Measurements from ENCODE around the gene P3H3.

P3H3 gene

GRCh38 chr12:6840330-6840729, 12.1 kb downstream of the P3H3 start:
- Histone ChIP-seq H3K27ac (ENCODE audit: low read length) (no peak overlapping the region), H3K4me1 (ENCODE audit: control insufficient read depth, low read depth, low read length) (no peaks in the 10 kb centered on the region), H3K27me3 (ENCODE audit: control insufficient read depth, insufficient read depth, low read length) (no peaks in the 10 kb centered on the region), H3K9ac (ENCODE audit: low read length) (no peak overlapping the region), H3K4me3 (ENCODE audit: low read length) (no peak overlapping the region), H3K36me3 (ENCODE audit: control insufficient read depth, low read depth, low read length) (peaks cover 55% of the 10 kb centered on the region), H3K9me3 (ENCODE audit: control insufficient read depth, low read depth, low read length) (no peaks in the 10 kb centered on the region)

- H3K36me3 ChIP-seq (ENCODE audit: control insufficient read depth, low read depth, low read length), result peaks cover 61% of the 10 kb centered on the region
- H3K9me3 ChIP-seq (ENCODE audit: control insufficient read depth, low read depth, low read length), result no peaks in the 10 kb centered on the region
- no peak within 1 kb of the TSS for H3K9ac ChIP-seq (ENCODE audit: low read length)
- H3K4me1 ChIP-seq (ENCODE audit: control insufficient read depth, low read depth, low read length), result no peaks in the 10 kb centered on the region
- no peaks in the 10 kb centered on the region for H3K27me3 ChIP-seq (ENCODE audit: control insufficient read depth, insufficient read depth, low read length)
- no peak within 1 kb of the TSS for H3K4me3 ChIP-seq (ENCODE audit: low read length)
- H3K27ac ChIP-seq (ENCODE audit: low read length), result no peak within 1 kb of the TSS
Measured at GRCh38 chr12:6840761-6841515, 12.7 kb downstream of the P3H3 start, which contains the start of gene GNB3. TSS of gene GNB3 (plus strand) at chr12:6840925. CDS start at chr12:6841288, 363 bp downstream.

GRCh38 chr12:6842075-6842474, 13.9 kb downstream of the P3H3 start:
- Histone ChIP-seq H3K4me1 (ENCODE audit: control insufficient read depth, low read depth, low read length) (no peaks in the 10 kb centered on the region), H3K27ac (ENCODE audit: low read length) (no peak overlapping the region), H3K27me3 (ENCODE audit: control insufficient read depth, insufficient read depth, low read length) (no peaks in the 10 kb centered on the region), H3K9me3 (ENCODE audit: control insufficient read depth, low read depth, low read length) (no peaks in the 10 kb centered on the region), H3K36me3 (ENCODE audit: control insufficient read depth, low read depth, low read length) (peaks cover 67% of the 10 kb centered on the region), H3K4me3 (ENCODE audit: low read length) (no peak overlapping the region), H3K9ac (ENCODE audit: low read length) (no peak overlapping the region)

GRCh38 chr12:6843118-6843902, 15.1 kb downstream of the P3H3 start:
- Histone ChIP-seq H3K36me3 (ENCODE audit: control insufficient read depth, low read depth, low read length) (peaks cover 66% of the 10 kb centered on the region), H3K4me3 (ENCODE audit: low read length) (no peak overlapping the region), H3K27me3 (ENCODE audit: control insufficient read depth, insufficient read depth, low read length) (no peaks in the 10 kb centered on the region), H3K9ac (ENCODE audit: low read length) (no peak overlapping the region), H3K9me3 (ENCODE audit: control insufficient read depth, low read depth, low read length) (no peaks in the 10 kb centered on the region), H3K27ac (ENCODE audit: low read length) (no peak overlapping the region), H3K4me1 (ENCODE audit: control insufficient read depth, low read depth, low read length) (no peaks in the 10 kb centered on the region)

GRCh38 chr12:6845395-6845794, 17.2 kb downstream of the P3H3 start:
- H3K36me3 ChIP-seq (ENCODE audit: control insufficient read depth, low read depth, low read length), result peaks cover 62% of the 10 kb centered on the region
- H3K27ac ChIP-seq (ENCODE audit: low read length), result no peak overlapping the region
- H3K4me1 ChIP-seq (ENCODE audit: control insufficient read depth, low read depth, low read length), result no peaks in the 10 kb centered on the region
- no peaks in the 10 kb centered on the region for H3K27me3 ChIP-seq (ENCODE audit: control insufficient read depth, insufficient read depth, low read length)
- H3K9me3 ChIP-seq (ENCODE audit: control insufficient read depth, low read depth, low read length), result no peaks in the 10 kb centered on the region
- no peak overlapping the region for H3K4me3 ChIP-seq (ENCODE audit: low read length)
- H3K9ac ChIP-seq (ENCODE audit: low read length), result no peak overlapping the region

- Histone ChIP-seq H3K9me3 (ENCODE audit: control insufficient read depth, low read depth, low read length) (no peaks in the 10 kb centered on the region), H3K4me1 (ENCODE audit: control insufficient read depth, low read depth, low read length) (no peaks in the 10 kb centered on the region), H3K9ac (ENCODE audit: low read length) (no peak overlapping the region), H3K27ac (ENCODE audit: low read length) (no peak overlapping the region), H3K36me3 (ENCODE audit: control insufficient read depth, low read depth, low read length) (peaks cover 62% of the 10 kb centered on the region), H3K4me3 (ENCODE audit: low read length) (no peak overlapping the region), H3K27me3 (ENCODE audit: control insufficient read depth, insufficient read depth, low read length) (no peaks in the 10 kb centered on the region)
Measured at GRCh38 chr12:6846316-6846869, 18.2 kb downstream of the P3H3 start.

- H3K4me1 ChIP-seq (ENCODE audit: control insufficient read depth, low read depth, low read length), result no peaks in the 10 kb centered on the region
- H3K9me3 ChIP-seq (ENCODE audit: control insufficient read depth, low read depth, low read length), result no peaks in the 10 kb centered on the region
- H3K27ac ChIP-seq (ENCODE audit: low read length), result no peak overlapping the region
- no peaks in the 10 kb centered on the region for H3K27me3 ChIP-seq (ENCODE audit: control insufficient read depth, insufficient read depth, low read length)
- peaks cover 54% of the 10 kb centered on the region for H3K36me3 ChIP-seq (ENCODE audit: control insufficient read depth, low read depth, low read length)
- H3K9ac ChIP-seq (ENCODE audit: low read length), result no peak overlapping the region
- H3K4me3 ChIP-seq (ENCODE audit: low read length), result no peak overlapping the region
Measured at GRCh38 chr12:6847676-6848075, 19.5 kb downstream of the P3H3 start.

GRCh38 chr12:6849427-6849826, 21.2 kb downstream of the P3H3 start:
- H3K4me3 ChIP-seq (ENCODE audit: low read length), result no peak overlapping the region
- H3K36me3 ChIP-seq (ENCODE audit: control insufficient read depth, low read depth, low read length), result peaks cover 51% of the 10 kb centered on the region

GRCh38 chr12:6849976-6850560, 21.9 kb downstream of the P3H3 start:
- H3K27ac ChIP-seq (ENCODE audit: low read length), result no peak overlapping the region
- peak overlapping the region; percentile 82 for H3K9ac ChIP-seq (ENCODE audit: low read length)
- H3K4me1 ChIP-seq (ENCODE audit: control insufficient read depth, low read depth, low read length), result peaks cover 4% of the 10 kb centered on the region
- H3K4me3 ChIP-seq (ENCODE audit: low read length), result peak overlapping the region; percentile 85
- H3K9me3 ChIP-seq (ENCODE audit: control insufficient read depth, low read depth, low read length), result no peaks in the 10 kb centered on the region
- peaks cover 45% of the 10 kb centered on the region for H3K36me3 ChIP-seq (ENCODE audit: control insufficient read depth, low read depth, low read length)
- H3K27me3 ChIP-seq (ENCODE audit: control insufficient read depth, insufficient read depth, low read length), result no peaks in the 10 kb centered on the region

More at GRCh38 chr12:6849427-6849826, 21.2 kb downstream of the P3H3 start:
- no peak overlapping the region for H3K27ac ChIP-seq (ENCODE audit: low read length)
- no peak overlapping the region for H3K9ac ChIP-seq (ENCODE audit: low read length)
- peaks cover 4% of the 10 kb centered on the region for H3K4me1 ChIP-seq (ENCODE audit: control insufficient read depth, low read depth, low read length)
- H3K27me3 ChIP-seq (ENCODE audit: control insufficient read depth, insufficient read depth, low read length), result no peaks in the 10 kb centered on the region
- no peaks in the 10 kb centered on the region for H3K9me3 ChIP-seq (ENCODE audit: control insufficient read depth, low read depth, low read length)

- Histone ChIP-seq H3K27ac (ENCODE audit: low read length) (no peak overlapping the region), H3K4me1 (ENCODE audit: control insufficient read depth, low read depth, low read length) (peaks cover 4% of the 10 kb centered on the region), H3K4me3 (ENCODE audit: low read length) (peak overlapping the region; percentile 85), H3K9ac (ENCODE audit: low read length) (peak overlapping the region; percentile 82), H3K36me3 (ENCODE audit: control insufficient read depth, low read depth, low read length) (peaks cover 43% of the 10 kb centered on the region), H3K9me3 (ENCODE audit: control insufficient read depth, low read depth, low read length) (no peaks in the 10 kb centered on the region), H3K27me3 (ENCODE audit: control insufficient read depth, insufficient read depth, low read length) (no peaks in the 10 kb centered on the region)
Measured at GRCh38 chr12:6850796-6851152, 22.6 kb downstream of the P3H3 start.

GRCh38 chr12:6851153-6851920, 23.1 kb downstream of the P3H3 start, which contains the start of gene CDCA3:
TSS of gene CDCA3 (minus strand) at chr12:6851286. CDS start at chr12:6850952, 334 bp downstream.
- H3K27ac ChIP-seq (ENCODE audit: low read length), result peak within 1 kb of the TSS; percentile 78

More at GRCh38 chr12:6851153-6851920, 23.1 kb downstream of the P3H3 start, which contains the start of gene CDCA3:
- peaks cover 43% of the 10 kb centered on the region for H3K36me3 ChIP-seq (ENCODE audit: control insufficient read depth, low read depth, low read length)
- H3K4me3 ChIP-seq (ENCODE audit: low read length), result peak within 1 kb of the TSS; percentile 85
- H3K4me1 ChIP-seq (ENCODE audit: control insufficient read depth, low read depth, low read length), result peaks cover 4% of the 10 kb centered on the region
- H3K9ac ChIP-seq (ENCODE audit: low read length), result peak within 1 kb of the TSS; percentile 84
- H3K9me3 ChIP-seq (ENCODE audit: control insufficient read depth, low read depth, low read length), result no peaks in the 10 kb centered on the region
- no peaks in the 10 kb centered on the region for H3K27me3 ChIP-seq (ENCODE audit: control insufficient read depth, insufficient read depth, low read length)

All from iPS-18a (cell line).